GM12891 (cell line): Measurements from ENCODE around the gene ZDHHC11.
"Not testable (repeated sequence)": the region's sequence is repeated elsewhere in the genome, so short reads cannot be mapped to it uniquely, and the experiment has no call there.

Experiments used
- DNase-seq: peaks from one replicate; pipeline ENCODE4 v3.0.0; 2011; ENCODE audit warnings: low spot score; ENCODE audit not compliant: insufficient read length
- FAIRE-seq: peaks from 2 replicates; lab custom pipeline; 2011; peaks lifted over from hg19 to GRCh38; lab: Jason Lieb, UNC
- PAX5 ChIP-seq: IDR thresholded peaks from 2 replicates; pipeline ENCODE4 v1.6.1; 2011; ENCODE audit warnings: low read length, moderate library complexity, mild to moderate bottlenecking; ENCODE audit not compliant: insufficient read depth, severe bottlenecking
- POLR2A ChIP-seq: IDR thresholded peaks from 2 replicates; pipeline ENCODE4 v1.6.1; 2011; ENCODE audit warnings: low read depth, low read length, control low read depth
- POLR2AphosphoS5 ChIP-seq: IDR thresholded peaks from 2 replicates; pipeline ENCODE4 v1.6.1; 2011; ENCODE audit warnings: low read depth, low read length, control low read depth
- POU2F2 ChIP-seq: IDR thresholded peaks from 2 replicates; pipeline ENCODE4 v1.6.1; 2011; ENCODE audit warnings: low read depth, mild to moderate bottlenecking, control low read depth, low read length, moderate library complexity
- SPI1 ChIP-seq: IDR thresholded peaks from 2 replicates; pipeline ENCODE4 v1.6.1; 2011; ENCODE audit warnings: low read depth, low read length, control low read depth
- TAF1 ChIP-seq: IDR thresholded peaks from 2 replicates; pipeline ENCODE4 v1.6.1; 2011; ENCODE audit warnings: low read depth, low read length, control low read depth

The ZDHHC11 gene

DNA sequence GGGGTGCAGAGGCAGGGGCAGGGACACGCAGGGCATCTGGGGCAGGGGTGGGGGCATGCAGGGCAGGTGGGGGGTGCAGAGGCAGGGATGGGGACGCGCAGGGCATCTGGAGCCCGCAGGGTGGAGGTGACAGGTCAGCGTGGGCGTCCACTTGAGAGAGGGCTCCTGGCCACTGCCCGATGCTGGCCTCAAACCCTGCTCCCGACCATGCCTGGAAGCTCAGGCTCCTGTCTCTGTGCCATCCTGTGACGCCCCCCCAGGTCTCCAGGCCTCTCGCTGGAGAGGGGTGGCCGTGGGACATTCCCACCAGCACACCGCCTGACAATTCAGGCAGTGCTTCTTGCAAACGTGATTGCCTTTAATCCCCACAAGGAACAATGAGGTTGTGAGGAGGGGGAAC, 99.3 kb downstream of the ZDHHC11 start:
- TF ChIP-seq SPI1 (no peak), POU2F2 (no peak), POLR2A (no peak), PAX5 (no peak), POLR2AphosphoS5 (no peak), TAF1 (no peak)
- no peak for FAIRE-seq

DNA sequence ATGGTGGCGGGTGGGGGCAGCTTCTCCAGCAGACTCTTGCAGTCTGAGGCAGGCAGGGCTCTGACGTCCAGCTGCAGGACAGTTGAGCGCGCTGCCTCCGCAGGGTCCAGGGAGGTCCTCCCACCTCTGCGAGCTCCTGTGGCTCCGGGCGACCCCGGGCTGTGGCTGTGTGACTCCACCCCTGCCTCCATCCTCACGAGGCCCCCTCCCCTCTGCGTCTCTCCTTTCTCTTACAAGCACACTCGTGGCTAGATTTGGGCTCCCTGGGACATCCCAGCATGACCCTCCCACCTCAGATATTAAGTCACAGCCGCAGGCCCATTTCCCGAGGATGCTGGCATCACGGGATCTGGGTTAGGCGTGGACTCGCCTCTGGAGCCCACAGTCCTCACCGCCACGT, 100.6 kb downstream of the ZDHHC11 start:
- DNase-seq, FAIRE-seq: not testable (repeated sequence)

More for the DNA sequence above, 99.3 kb downstream of the ZDHHC11 start:
- DNase-seq: no peak

DNA sequence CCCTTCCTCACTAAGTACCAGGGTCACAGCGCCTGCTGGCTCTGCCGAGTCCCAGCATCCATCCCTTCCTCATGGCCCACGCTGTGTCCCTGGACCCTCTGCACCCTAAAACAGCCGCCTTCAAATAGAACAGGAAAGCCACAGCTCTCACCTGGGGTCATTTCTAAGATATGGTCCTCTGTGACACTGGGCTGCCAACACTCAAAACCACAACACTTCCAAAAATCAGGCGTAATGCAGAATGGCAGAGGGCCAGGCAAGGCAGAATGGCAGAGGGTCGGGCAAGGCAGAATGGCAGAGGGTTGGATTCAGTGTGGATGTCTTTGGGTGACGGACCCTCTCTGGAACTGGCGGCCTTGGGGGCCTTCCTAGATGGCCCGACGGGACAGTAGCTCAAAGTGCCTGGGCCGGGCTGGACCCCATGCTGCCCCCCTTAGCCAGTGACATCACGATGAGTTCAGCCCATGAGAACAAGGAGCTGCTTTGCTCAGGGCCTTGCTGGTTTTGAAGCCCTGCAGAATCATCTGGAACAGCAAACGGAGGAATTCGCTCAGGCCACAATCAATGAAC, 101.6 kb downstream of the ZDHHC11 start:
- DNase-seq (no peak), FAIRE-seq (no peak)
- TF ChIP-seq SPI1: no peak
- TF ChIP-seq TAF1: no peak
- TF ChIP-seq POLR2AphosphoS5: no peak
- no peak for TF ChIP-seq PAX5
- no peak for TF ChIP-seq POLR2A
- no peak for TF ChIP-seq POU2F2

DNA sequence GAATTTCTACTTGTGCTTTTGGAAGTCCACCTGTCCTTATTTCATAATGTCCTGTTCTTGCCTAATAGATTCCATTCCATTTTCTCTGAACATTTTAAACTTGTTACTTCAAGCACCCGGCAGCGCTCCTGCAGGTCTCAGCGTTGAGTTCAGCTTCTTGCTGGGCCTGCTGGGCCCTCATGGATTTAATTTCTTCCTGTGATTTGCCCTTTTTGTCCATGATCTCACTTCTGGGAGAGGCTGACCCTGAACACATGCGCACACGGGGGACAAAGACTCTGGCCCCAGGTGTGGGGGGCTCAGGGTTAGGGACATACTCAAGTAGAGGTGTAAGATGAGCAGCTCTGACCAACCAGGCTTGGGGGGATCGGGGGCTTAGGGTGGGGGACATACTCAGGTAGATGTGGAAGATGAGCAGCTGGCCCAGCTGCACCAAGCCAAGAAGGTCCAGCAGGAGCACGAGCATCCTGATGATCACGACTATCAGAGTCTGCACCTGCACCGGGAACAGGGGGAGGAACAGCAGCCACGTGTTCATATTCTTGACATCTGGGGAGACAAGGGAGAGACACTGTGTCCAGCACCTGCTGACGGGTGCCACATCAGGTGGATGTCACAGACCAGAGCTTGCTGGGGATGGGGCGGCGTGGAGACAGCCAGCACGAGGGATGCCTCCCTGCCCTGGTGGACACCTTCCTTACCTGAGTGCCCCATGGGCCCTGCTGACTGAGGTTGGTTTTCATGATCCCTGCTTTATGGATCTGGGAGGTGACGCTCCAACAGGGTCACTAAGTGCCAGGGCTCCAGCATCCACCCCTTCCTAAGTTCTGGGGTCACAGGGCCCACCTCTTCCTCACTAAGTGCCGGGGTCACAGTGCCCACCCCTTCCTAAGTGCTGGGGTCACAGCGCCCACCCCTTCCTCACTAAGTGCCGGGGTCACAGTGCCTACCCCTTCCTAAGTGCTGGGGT, 102.5 kb downstream of the ZDHHC11 start:
- not testable (repeated sequence) for FAIRE-seq, DNase-seq

DNA sequence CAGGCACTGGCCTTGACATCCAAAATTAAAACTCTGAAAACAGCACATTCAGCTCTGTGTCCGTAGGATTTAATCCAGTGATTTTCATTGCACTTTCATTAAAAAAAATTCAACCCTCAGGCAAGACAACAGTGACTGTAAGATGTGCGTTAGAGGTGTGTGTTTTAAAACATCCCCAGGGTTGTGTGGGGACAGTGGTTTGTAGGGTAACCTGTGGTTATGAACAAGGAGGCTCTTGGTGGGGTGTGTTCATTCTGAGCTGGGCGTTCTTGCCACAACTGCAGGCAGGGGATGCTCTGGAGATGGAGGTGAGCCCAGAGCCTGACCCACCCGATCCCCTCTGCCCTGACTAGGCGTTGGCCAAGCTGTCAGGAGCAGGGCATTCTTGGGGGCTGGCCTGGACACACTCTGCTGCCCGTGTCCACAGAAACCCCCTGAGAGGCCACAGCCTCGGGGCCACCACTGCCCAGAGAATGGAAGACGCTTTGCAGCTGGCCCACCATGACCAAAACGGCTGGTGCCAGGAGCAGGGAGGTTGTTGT, 103.4 kb downstream of the ZDHHC11 start:
- not testable (repeated sequence) for DNase-seq, FAIRE-seq

DNA sequence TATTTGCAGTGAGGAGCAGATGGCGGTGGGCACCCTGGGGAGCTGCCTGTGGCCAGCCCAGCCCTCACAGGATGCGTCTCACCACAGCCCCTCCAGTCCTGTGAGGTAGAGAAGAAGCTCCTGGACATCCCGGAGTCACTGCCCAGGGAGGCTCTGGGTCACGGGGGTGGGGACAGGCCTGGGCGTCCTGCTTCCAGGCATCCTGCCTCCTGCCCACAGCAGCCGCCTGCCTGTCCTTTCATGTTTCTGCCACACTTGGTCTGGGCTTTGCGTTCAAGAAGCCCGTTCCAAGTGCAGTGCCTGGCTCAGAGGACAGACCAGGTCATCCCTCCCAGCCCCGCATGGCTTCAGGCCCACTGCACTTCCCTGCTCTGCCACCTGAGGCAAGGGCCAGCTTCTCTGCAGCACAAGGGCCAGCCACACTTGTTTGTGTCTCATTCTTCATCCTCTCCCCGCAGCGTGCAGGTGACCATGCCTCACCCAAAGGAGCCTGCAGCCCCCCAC, 104.5 kb downstream of the ZDHHC11 start:
- DNase-seq (no peak), FAIRE-seq (no peak)
- TF ChIP-seq POU2F2: no peak
- TF ChIP-seq PAX5: no peak
- no peak for TF ChIP-seq TAF1
- TF ChIP-seq POLR2A: no peak
- no peak for TF ChIP-seq SPI1
- TF ChIP-seq POLR2AphosphoS5: no peak
